GM23338 (cell line): ENCODE results near the gene RSPH1. TPM values are rescaled to one million over a fixed set of nuclear protein-coding genes. Genes with fewer than 3 reads are reported as not detected.
A peak's percentile ranks its signal among the peaks of the same experiment; 100 is the strongest.

Experiments used
- ATAC-seq: fragments of 200-7000 bp; cut with Tn5 transposase; 3 replicates; pipeline ENCODE4 v1.9.1; 2020
- DNase-seq: peaks from one replicate; pipeline ENCODE4 v3.0.0-alpha.2; 2015; ENCODE audit warnings: low spot score
- H2AFZ ChIP-seq: fragments of 200-600 bp; sonication (generic); 2 replicates; pipeline ENCODE4 v1.8.0; 2016; ENCODE audit warnings: antibody characterized with exemption, mild to moderate bottlenecking, moderate library complexity
- H3F3A ChIP-seq: fragments of 200-600 bp; sonication (generic); replicated peaks from 2 replicates; pipeline ENCODE4 v1.8.0; 2017; ENCODE audit warnings: antibody characterized with exemption, mixed run types, low read depth
- H3K27ac ChIP-seq: fragments of 200-600 bp; sonication (generic); 2 replicates; pipeline ENCODE4 v1.6.1; 2016; ENCODE audit warnings: low read depth
- H3K27me3 ChIP-seq: fragments of 200-600 bp; sonication (generic); 2 replicates; pipeline ENCODE4 v1.8.0; 2016; ENCODE audit warnings: mild to moderate bottlenecking, mixed run types, moderate library complexity; ENCODE audit not compliant: insufficient read depth
- H3K36me3 ChIP-seq: fragments of 200-600 bp; sonication (generic); 2 replicates; pipeline ENCODE4 v1.8.0; 2016; ENCODE audit warnings: mild to moderate bottlenecking; ENCODE audit not compliant: insufficient read depth
- H3K4me1 ChIP-seq: fragments of 200-600 bp; sonication (generic); 2 replicates; pipeline ENCODE4 v1.8.0; 2016; ENCODE audit warnings: mild to moderate bottlenecking, moderate library complexity; ENCODE audit not compliant: insufficient read depth
- H3K4me2 ChIP-seq: fragments of 200-600 bp; sonication (generic); 2 replicates; pipeline ENCODE4 v1.7.1; 2017; ENCODE audit warnings: mixed run types
- H3K4me3 ChIP-seq: fragments of 200-600 bp; sonication (generic); 2 replicates; pipeline ENCODE4 v1.6.1; 2016; ENCODE audit warnings: mixed run types
- H3K79me2 ChIP-seq: fragments of 200-600 bp; sonication (generic); replicated peaks from 2 replicates; pipeline ENCODE4 v1.8.0; 2017; ENCODE audit warnings: mild to moderate bottlenecking; ENCODE audit not compliant: insufficient read depth
- H3K9me2 ChIP-seq: fragments of 200-600 bp; sonication (generic); 2 replicates; pipeline ENCODE4 v1.8.0; 2017; ENCODE audit not compliant: insufficient read depth
- H4K20me1 ChIP-seq: fragments of 200-600 bp; sonication (generic); replicated peaks from 2 replicates; pipeline ENCODE4 v1.8.0; 2017; ENCODE audit warnings: mild to moderate bottlenecking; ENCODE audit not compliant: insufficient read depth
- H3K27ac Mint-ChIP-seq: 2 replicates; pipeline ENCODE4 v1.8.0; 2020; ENCODE audit warnings: inconsistent platforms, mild to moderate bottlenecking, moderate library complexity, mixed read lengths
- H3K27me3 Mint-ChIP-seq: 3 replicates; pipeline ENCODE4 v1.8.0; 2022; ENCODE audit warnings: low read depth, mild to moderate bottlenecking, moderate library complexity, mixed read lengths, inconsistent platforms; ENCODE audit not compliant: insufficient read depth, poor library complexity
- H3K36me3 Mint-ChIP-seq: 3 replicates; pipeline ENCODE4 v1.8.0; 2021; ENCODE audit warnings: low read depth, mild to moderate bottlenecking, inconsistent platforms, moderate library complexity, mixed read lengths
- H3K4me1 Mint-ChIP-seq: 3 replicates; pipeline ENCODE4 v1.8.0; 2020; ENCODE audit warnings: mild to moderate bottlenecking, inconsistent platforms, mixed read lengths
- H3K4me3 Mint-ChIP-seq: 3 replicates; pipeline ENCODE4 v1.8.0; 2021; ENCODE audit warnings: moderate library complexity, mild to moderate bottlenecking, inconsistent platforms, mixed read lengths
- H3K9me3 Mint-ChIP-seq: 3 replicates; pipeline ENCODE4 v1.8.0; 2020; ENCODE audit warnings: moderate library complexity, mild to moderate bottlenecking, inconsistent platforms, mixed read lengths
- CREB1 ChIP-seq: fragments of 250-450 bp; sonication (Bioruptor Pico); IDR thresholded peaks from 2 replicates; pipeline ENCODE4 v1.5.0; 2020; ENCODE audit warnings: low read depth, mild to moderate bottlenecking, moderate library complexity
- ETS1 ChIP-seq: IDR thresholded peaks from 2 replicates; pipeline ENCODE4 v1.6.1; 2016; ENCODE audit warnings: antibody characterized with exemption
- EZH2phosphoT487 ChIP-seq: fragments of 200-600 bp; sonication (generic); IDR thresholded peaks from one replicate; pipeline ENCODE4 v1.8.1; 2018; ENCODE audit warnings: antibody characterized with exemption; ENCODE audit not compliant: unreplicated experiment
- POLR2AphosphoS5 ChIP-seq: IDR thresholded peaks from 2 replicates; pipeline ENCODE4 v1.6.1; 2016; ENCODE audit warnings: antibody characterized with exemption, low read depth
- STAT1 ChIP-seq: IDR thresholded peaks from one replicate; pipeline ENCODE4 v1.6.1; 2016; ENCODE audit warnings: antibody characterized with exemption; ENCODE audit not compliant: unreplicated experiment
- ZNF114 ChIP-seq: fragments of 250-450 bp; sonication (Bioruptor Pico); IDR thresholded peaks from 2 replicates; pipeline ENCODE4 v1.5.0; 2020; ENCODE audit warnings: mild to moderate bottlenecking, moderate library complexity
- ZNF331 ChIP-seq: fragments of 250-450 bp; sonication (Bioruptor Pico); IDR thresholded peaks from 2 replicates; pipeline ENCODE4 v1.5.0; 2020; ENCODE audit warnings: low read depth, mild to moderate bottlenecking, moderate library complexity
- polyA plus RNA-seq: library from polyadenylated mRNA; unstranded; fragments of >200 nt; fragmentation: Nextera tagmentation; extraction: Ambion mirVana; gene quantifications from 2 replicates; pipeline ENCODE4 v1.2.1, GENCODE V29; 2016
- total RNA-seq: library from RNA; depleted of rRNA; stranded (reverse); fragments of >200 nt; shearing (Covaris generic); gene quantifications from 2 replicates; pipeline ENCODE4 v1.2.3, GENCODE V29; 2014
- TF ChIP-seq, protein P1 (sequence below): IDR thresholded peaks from one replicate; pipeline ENCODE4 v1.6.1; 2018; ENCODE audit warnings: antibody characterized with exemption; ENCODE audit not compliant: unreplicated experiment
- TF ChIP-seq, protein P2 (sequence below): fragments of 250-450 bp; sonication (Bioruptor Pico); IDR thresholded peaks from 2 replicates; pipeline ENCODE4 v1.5.0; 2020; ENCODE audit warnings: mild to moderate bottlenecking, moderate library complexity

RSPH1 gene
- total and polyA plus RNA-seq, 2 experiments from 2014 or later = 0.23 TPM; not detected in 1

DNA sequence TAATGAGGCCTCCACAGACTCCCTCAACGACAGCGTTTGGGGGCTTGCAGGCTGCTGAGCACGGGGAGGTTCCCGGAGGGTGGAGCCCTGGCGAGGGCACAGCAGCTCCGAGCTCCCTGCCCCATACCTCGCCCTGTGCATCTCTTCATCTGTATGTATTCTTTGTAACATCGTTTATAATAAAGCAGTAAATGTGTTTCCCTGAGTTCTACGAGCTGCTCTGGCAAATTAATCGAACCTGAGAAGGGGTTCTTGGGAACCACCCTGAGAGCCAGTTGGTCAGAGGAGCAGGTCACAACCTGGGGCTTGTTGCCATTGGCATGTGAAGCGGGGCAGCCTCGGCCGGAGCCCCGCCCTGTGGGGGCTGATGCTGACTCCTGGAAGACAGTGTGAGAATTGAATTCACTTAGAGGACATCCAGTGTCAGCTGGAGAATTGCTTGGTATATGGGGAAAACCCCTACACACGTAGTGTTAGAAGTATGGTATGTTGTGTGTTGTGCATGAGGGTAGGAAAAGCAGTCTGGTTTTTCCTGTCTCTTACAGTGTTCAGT lies 29.1 kb upstream of the RSPH1 start (continued):
- TF ChIP-seq STAT1 (no peak), CREB1 (no peak), EZH2phosphoT487 (no peak), ETS1 (no peak), ZNF331 (CRISPR knock-in tag) (no peak), ZNF114 (CRISPR knock-in tag) (no peak)
- TF ChIP-seq, protein P1, sequence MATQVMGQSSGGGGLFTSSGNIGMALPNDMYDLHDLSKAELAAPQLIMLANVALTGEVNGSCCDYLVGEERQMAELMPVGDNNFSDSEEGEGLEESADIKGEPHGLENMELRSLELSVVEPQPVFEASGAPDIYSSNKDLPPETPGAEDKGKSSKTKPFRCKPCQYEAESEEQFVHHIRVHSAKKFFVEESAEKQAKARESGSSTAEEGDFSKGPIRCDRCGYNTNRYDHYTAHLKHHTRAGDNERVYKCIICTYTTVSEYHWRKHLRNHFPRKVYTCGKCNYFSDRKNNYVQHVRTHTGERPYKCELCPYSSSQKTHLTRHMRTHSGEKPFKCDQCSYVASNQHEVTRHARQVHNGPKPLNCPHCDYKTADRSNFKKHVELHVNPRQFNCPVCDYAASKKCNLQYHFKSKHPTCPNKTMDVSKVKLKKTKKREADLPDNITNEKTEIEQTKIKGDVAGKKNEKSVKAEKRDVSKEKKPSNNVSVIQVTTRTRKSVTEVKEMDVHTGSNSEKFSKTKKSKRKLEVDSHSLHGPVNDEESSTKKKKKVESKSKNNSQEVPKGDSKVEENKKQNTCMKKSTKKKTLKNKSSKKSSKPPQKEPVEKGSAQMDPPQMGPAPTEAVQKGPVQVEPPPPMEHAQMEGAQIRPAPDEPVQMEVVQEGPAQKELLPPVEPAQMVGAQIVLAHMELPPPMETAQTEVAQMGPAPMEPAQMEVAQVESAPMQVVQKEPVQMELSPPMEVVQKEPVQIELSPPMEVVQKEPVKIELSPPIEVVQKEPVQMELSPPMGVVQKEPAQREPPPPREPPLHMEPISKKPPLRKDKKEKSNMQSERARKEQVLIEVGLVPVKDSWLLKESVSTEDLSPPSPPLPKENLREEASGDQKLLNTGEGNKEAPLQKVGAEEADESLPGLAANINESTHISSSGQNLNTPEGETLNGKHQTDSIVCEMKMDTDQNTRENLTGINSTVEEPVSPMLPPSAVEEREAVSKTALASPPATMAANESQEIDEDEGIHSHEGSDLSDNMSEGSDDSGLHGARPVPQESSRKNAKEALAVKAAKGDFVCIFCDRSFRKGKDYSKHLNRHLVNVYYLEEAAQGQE = no peak

GRCh38 chr21:42524341-42525028 lies 28.5 kb upstream of the RSPH1 start:
- H3K36me3 Mint-ChIP-seq = peaks cover 47% of the 10 kb centered on the region
- peak overlapping the region; percentile 73 for H3K4me2 ChIP-seq
- H3K79me2 ChIP-seq = peaks cover 30% of the 10 kb centered on the region
- H3K27ac Mint-ChIP-seq = peak overlapping the region; percentile 65
- peaks cover 13% of the 10 kb centered on the region for H3K27me3 Mint-ChIP-seq
- no peaks in the 10 kb centered on the region for H3K27me3 ChIP-seq
- peaks cover 6% of the 10 kb centered on the region; the same call in 1 of the 2 replicates for H3K36me3 ChIP-seq
- peak overlapping the region; percentile 64; the same call in 1 of the 2 replicates for H3K27ac ChIP-seq
- peaks cover 44% of the 10 kb centered on the region for H3K4me1 Mint-ChIP-seq
- no peaks in the 10 kb centered on the region for H3K9me2 ChIP-seq
- H3K4me3 Mint-ChIP-seq = peak overlapping the region; percentile 66
- DNase-seq (peak; percentile 53), ATAC-seq (peak; percentile 79)
- H2AFZ ChIP-seq = no peak overlapping the region
- H3F3A ChIP-seq = peaks cover 3% of the 10 kb centered on the region; the same call in 1 of the 2 replicates
- H3K9me3 Mint-ChIP-seq = no peaks in the 10 kb centered on the region
- TF ChIP-seq POLR2AphosphoS5 (no peak), ETS1 (no peak), CREB1 (peak; percentile 49; the same call in 1 of the 2 replicates), ZNF114 (CRISPR knock-in tag) (no peak), EZH2phosphoT487 (no peak), STAT1 (no peak)
- TF ChIP-seq, protein P2, sequence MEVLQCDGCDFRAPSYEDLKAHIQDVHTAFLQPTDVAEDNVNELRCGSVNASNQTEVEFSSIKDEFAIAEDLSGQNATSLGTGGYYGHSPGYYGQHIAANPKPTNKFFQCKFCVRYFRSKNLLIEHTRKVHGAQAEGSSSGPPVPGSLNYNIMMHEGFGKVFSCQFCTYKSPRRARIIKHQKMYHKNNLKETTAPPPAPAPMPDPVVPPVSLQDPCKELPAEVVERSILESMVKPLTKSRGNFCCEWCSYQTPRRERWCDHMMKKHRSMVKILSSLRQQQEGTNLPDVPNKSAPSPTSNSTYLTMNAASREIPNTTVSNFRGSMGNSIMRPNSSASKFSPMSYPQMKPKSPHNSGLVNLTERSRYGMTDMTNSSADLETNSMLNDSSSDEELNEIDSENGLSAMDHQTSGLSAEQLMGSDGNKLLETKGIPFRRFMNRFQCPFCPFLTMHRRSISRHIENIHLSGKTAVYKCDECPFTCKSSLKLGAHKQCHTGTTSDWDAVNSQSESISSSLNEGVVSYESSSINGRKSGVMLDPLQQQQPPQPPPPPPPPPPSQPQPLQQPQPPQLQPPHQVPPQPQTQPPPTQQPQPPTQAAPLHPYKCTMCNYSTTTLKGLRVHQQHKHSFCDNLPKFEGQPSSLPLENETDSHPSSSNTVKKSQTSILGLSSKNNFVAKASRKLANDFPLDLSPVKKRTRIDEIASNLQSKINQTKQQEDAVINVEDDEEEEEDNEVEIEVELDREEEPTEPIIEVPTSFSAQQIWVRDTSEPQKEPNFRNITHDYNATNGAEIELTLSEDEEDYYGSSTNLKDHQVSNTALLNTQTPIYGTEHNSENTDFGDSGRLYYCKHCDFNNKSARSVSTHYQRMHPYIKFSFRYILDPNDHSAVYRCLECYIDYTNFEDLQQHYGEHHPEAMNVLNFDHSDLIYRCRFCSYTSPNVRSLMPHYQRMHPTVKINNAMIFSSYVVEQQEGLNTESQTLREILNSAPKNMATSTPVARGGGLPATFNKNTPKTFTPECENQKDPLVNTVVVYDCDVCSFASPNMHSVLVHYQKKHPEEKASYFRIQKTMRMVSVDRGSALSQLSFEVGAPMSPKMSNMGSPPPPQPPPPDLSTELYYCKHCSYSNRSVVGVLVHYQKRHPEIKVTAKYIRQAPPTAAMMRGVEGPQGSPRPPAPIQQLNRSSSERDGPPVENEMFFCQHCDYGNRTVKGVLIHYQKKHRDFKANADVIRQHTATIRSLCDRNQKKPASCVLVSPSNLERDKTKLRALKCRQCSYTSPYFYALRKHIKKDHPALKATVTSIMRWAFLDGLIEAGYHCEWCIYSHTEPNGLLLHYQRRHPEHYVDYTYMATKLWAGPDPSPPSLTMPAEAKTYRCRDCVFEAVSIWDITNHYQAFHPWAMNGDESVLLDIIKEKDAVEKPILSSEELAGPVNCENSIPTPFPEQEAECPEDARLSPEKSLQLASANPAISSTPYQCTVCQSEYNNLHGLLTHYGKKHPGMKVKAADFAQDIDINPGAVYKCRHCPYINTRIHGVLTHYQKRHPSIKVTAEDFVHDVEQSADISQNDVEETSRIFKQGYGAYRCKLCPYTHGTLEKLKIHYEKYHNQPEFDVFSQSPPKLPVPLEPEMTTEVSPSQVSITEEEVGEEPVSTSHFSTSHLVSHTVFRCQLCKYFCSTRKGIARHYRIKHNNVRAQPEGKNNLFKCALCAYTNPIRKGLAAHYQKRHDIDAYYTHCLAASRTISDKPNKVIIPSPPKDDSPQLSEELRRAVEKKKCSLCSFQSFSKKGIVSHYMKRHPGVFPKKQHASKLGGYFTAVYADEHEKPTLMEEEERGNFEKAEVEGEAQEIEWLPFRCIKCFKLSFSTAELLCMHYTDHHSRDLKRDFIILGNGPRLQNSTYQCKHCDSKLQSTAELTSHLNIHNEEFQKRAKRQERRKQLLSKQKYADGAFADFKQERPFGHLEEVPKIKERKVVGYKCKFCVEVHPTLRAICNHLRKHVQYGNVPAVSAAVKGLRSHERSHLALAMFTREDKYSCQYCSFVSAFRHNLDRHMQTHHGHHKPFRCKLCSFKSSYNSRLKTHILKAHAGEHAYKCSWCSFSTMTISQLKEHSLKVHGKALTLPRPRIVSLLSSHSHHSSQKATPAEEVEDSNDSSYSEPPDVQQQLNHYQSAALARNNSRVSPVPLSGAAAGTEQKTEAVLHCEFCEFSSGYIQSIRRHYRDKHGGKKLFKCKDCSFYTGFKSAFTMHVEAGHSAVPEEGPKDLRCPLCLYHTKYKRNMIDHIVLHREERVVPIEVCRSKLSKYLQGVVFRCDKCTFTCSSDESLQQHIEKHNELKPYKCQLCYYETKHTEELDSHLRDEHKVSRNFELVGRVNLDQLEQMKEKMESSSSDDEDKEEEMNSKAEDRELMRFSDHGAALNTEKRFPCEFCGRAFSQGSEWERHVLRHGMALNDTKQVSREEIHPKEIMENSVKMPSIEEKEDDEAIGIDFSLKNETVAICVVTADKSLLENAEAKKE (CRISPR knock-in tag) = no peak
- no peaks in the 10 kb centered on the region; the same call in 1 of the 2 replicates for H4K20me1 ChIP-seq
- peaks cover 25% of the 10 kb centered on the region for H3K4me1 ChIP-seq
- peak overlapping the region; percentile 36 for H3K4me3 ChIP-seq
